Measurements from ENCODE around the gene NPPA. TPM values are rescaled to one million over a fixed set of nuclear protein-coding genes. Genes with fewer than 3 reads are reported as not detected.

NPPA gene
- total RNA-seq (2013; cell fraction: nucleolus; rRNA removed), result not detected in 2 replicates
- total RNA-seq (2014; rRNA removed) (not detected in 2 replicates), total RNA-seq (2014; rRNA removed; fragmentation: Illumina TruSeq; extraction: Trizol) (not detected in 2 replicates), total RNA-seq (2021) (not detected in 2 replicates), polyA plus RNA-seq (2011; rRNA removed) (not detected in 2 replicates), polyA plus RNA-seq (2014; fragmentation: Illumina TruSeq; extraction: Trizol) (not detected in 2 replicates), polyA plus RNA-seq (2014; fragmentation: Nextera tagmentation; extraction: Ambion mirVana) (not detected), polyA plus RNA-seq (2014; rRNA removed) (not detected in 2 replicates), polyA plus RNA-seq (2016; fragmentation: Nextera tagmentation; extraction: Ambion mirVana) (under 1 TPM; 0.31 to 0.39 TPM), polyA minus RNA-seq (2011; rRNA and poly(A)+ RNA removed) (not detected in 2 replicates), Bru-seq, nascent RNA (not detected), BruChase-seq, experiment 1, labeled RNA remaining after a 6-hour chase (not detected), BruChase-seq, experiment 2, labeled RNA remaining after a 2-hour chase (not detected)
- polyA plus RNA-seq (2011; ENCODE audit: low read depth), result not detected
- polyA plus RNA-seq (2011; cell fraction: cytosol; rRNA removed), result not detected in 2 replicates
- polyA plus RNA-seq (2011; cell fraction: nucleus; rRNA removed), result not detected in 2 replicates
- polyA plus RNA-seq (2012), result 0.29 and 0.50 TPM in 2 replicates
- not detected in 2 replicates for polyA minus RNA-seq (2011; cell fraction: cytosol; rRNA and poly(A)+ RNA removed)
- polyA minus RNA-seq (2011; cell fraction: nucleus; rRNA and poly(A)+ RNA removed), result not detected in 2 replicates
- long read RNA-seq, experiment 1, result 0 reads
- long read RNA-seq, experiment 2, result 0 reads

DNA sequence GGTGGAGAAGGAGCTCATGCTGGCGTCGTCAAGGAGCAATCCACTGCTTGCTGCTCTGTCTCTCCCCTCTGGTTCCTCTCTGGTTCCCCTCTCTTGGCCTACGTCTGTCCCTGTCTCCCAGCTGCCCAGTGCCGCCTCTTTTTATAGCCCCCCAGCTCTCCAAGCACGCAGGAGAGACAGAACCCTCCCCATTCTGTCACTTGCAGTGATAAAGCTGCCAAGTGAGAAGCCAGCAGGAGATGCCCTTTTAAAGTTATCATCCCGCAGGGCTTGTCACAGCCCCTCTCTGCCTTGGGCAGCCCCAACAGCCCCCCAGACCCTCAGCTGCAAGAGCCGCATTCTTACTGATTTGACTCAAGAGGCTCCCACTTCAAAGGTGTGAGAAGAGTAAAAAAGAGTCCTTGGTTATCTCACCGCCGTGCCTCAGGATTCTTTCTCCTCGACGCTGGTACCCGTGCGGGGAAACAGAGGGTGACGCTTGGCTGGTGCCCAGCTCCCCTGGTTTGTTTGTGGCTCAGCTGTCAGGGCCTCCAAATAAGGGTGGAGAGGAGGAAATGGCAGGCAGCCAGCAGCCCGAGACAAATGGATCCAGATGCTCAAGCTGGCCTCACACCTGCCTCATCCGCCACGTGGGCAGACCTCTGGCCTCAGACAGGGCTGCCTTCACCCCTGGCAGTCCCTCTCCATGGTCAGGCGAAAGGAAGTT is at the start of gene NPPA:
Gene NPPA, minus strand, starts transcription at position 117 of the 706 bp plus-strand sequence. Its CDS starts 99 bp downstream, at position 18.
- Histone ChIP-seq H3K79me2 (ENCODE audit: control insufficient read depth, insufficient read depth, low read length) (no peaks in the 10 kb centered on the region), H3K4me2 (ENCODE audit: control insufficient read depth, insufficient read depth) (no peak within 1 kb of the TSS), H3K9ac (ENCODE audit: control insufficient read depth, insufficient read depth, low read length) (no peak within 1 kb of the TSS), H3K9me3 (replicated peaks; ENCODE audit: control insufficient read depth, insufficient read depth, low read length) (no peaks in the 10 kb centered on the region), H3K4me3 (no peak within 1 kb of the TSS), H3K27me3 (replicated peaks in 1 of 2; ENCODE audit: control insufficient read depth in 2 of 2, insufficient read depth in 2 of 2, low read length in 1 of 2) (no peaks in the 10 kb centered on the region), H3K27ac (ENCODE audit: control insufficient read depth, insufficient read depth) (no peak within 1 kb of the TSS), H2AFZ (ENCODE audit: control insufficient read depth, low read depth, low read length) (no peak within 1 kb of the TSS), H3K4me1 (ENCODE audit: control insufficient read depth, insufficient read depth, low read length) (peaks cover under 1% of the 10 kb centered on the region), H3K36me3 (ENCODE audit: control insufficient read depth in 2 of 2, insufficient read depth in 2 of 2, low read length in 1 of 2) (peaks cover 0 to 17% of the 10 kb centered on the region in 2 experiments; a peak in 2 of 4 replicates), H4K20me1 (ENCODE audit: control insufficient read depth, insufficient read depth) (no peaks in the 10 kb centered on the region)
- no peak for DNase-seq (ENCODE audit: low read depth, low spot score)
- intact Hi-C loops (cut with micrococcal nuclease; ENCODE audit: unreplicated experiment) (no loop called here), in situ Hi-C loops (cut with MboI) (loop anchor here (10.0 kb wide), 1 partner anchor 117 kb away; no protein-coding TSS in a partner anchor)
- 88% methylated on average over 18 of the region's 18 CpGs for WGBS (ENCODE audit: insufficient coverage, insufficient replicate concordance, low lambda C conversion rate, missing lambda C conversion rate)
- FAIRE-seq, result no peak
- ChIA-PET CTCF (interaction anchor here (1.2 kb wide), 2 partner anchors 10 to 119 kb away, joined by 3 to 4 read pairs; no protein-coding TSS in a partner anchor), RAD21 (ENCODE audit: unreplicated experiment) (no interaction called here), POLR2A (interaction anchor here (0.6 kb wide), 1 partner anchor 185 kb away, joined by 3 read pairs; no protein-coding TSS in a partner anchor), SMC1A (ENCODE audit: uncharacterized antibody, unreplicated experiment) (interaction anchor here (0.9 kb wide), 1 partner anchor 11 kb away, joined by 3 read pairs; no protein-coding TSS in a partner anchor)
- BruUV-seq (replicated peaks), result no TSS peak
- ATAC-seq, result no peak
- TF ChIP-seq, protein P1, sequence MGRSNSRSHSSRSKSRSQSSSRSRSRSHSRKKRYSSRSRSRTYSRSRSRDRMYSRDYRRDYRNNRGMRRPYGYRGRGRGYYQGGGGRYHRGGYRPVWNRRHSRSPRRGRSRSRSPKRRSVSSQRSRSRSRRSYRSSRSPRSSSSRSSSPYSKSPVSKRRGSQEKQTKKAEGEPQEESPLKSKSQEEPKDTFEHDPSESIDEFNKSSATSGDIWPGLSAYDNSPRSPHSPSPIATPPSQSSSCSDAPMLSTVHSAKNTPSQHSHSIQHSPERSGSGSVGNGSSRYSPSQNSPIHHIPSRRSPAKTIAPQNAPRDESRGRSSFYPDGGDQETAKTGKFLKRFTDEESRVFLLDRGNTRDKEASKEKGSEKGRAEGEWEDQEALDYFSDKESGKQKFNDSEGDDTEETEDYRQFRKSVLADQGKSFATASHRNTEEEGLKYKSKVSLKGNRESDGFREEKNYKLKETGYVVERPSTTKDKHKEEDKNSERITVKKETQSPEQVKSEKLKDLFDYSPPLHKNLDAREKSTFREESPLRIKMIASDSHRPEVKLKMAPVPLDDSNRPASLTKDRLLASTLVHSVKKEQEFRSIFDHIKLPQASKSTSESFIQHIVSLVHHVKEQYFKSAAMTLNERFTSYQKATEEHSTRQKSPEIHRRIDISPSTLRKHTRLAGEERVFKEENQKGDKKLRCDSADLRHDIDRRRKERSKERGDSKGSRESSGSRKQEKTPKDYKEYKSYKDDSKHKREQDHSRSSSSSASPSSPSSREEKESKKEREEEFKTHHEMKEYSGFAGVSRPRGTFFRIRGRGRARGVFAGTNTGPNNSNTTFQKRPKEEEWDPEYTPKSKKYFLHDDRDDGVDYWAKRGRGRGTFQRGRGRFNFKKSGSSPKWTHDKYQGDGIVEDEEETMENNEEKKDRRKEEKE (IDR thresholded peaks at IDR 0.05), result no peak
- TF ChIP-seq PAX8 (IDR thresholded peaks at IDR 0.05) (no peak), STAT1 (conservative IDR thresholded peaks at IDR 0.05) (no peak), MLLT1 (IDR thresholded peaks at IDR 0.05) (no peak), SP1 (IDR thresholded peaks at IDR 0.05; ENCODE audit: low read depth, low read length) (no peak), MEF2A (IDR thresholded peaks at IDR 0.05; ENCODE audit: insufficient read depth, low read depth, low read length) (no peak), ZBTB33 (IDR thresholded peaks at IDR 0.05) (no peak), NRF1 (conservative IDR thresholded peaks at IDR 0.05; ENCODE audit: low read depth, low read length) (no peak), EED (IDR thresholded peaks at IDR 0.05; ENCODE audit: low read depth) (no peak), BHLHE40 (IDR thresholded peaks at IDR 0.05; ENCODE audit: borderline replicate concordance in 1 of 2, low read depth in 2 of 2, low read length in 1 of 2) (no peak)

All from GM12878 (cell line).